K562 (cell line): ENCODE measurements around the gene ZNF273. TPM values are rescaled to one million over a fixed set of nuclear protein-coding genes. Genes with fewer than 3 reads are reported as not detected.

Experiments used
- ATAC-seq: fragments of 200-7000 bp; cut with Tn5 transposase; 3 replicates; pipeline ENCODE4 v1.9.1; 2020; ENCODE audit warnings: moderate library complexity
- BruUV-seq: library from RNA; stranded (reverse); fragments of 400-500 nt; replicated peaks from 2 replicates; lab custom pipeline; 2021; lab: Mats Ljungman, UMichigan
- CTCF ChIA-PET: fragments of 300-600 bp; formaldehyde crosslinking; extraction: SDS; loops from one replicate; lab custom pipeline; 2021; ENCODE audit warnings: low intra/inter-chr PET ratio; lab: Yijun Ruan, JAX
- POLR2A ChIA-PET: fragments of 300-600, 350-650 bp; sonication (Branson Sonifier 250); formaldehyde crosslinking; extraction: SDS; loops from one replicate; lab custom pipeline; 2021; ENCODE audit warnings: antibody characterized with exemption, inconsistent platforms; lab: Yijun Ruan, JAX
- DNase-seq, 4 experiments: peaks; one replicate each; pipeline versions ENCODE4 v3.0.0 to v3.0.0-alpha.2; 2011 to 2018; ENCODE audit warnings: low spot score in 3 of 4, mixed read lengths in 3 of 4; ENCODE audit errors: extremely low read depth in 1 of 4
- FAIRE-seq: peaks from 2 replicates; lab custom pipeline; 2011; peaks lifted over from hg19 to GRCh38; lab: Jason Lieb, UNC
- H2AFZ ChIP-seq: 2 replicates; pipeline ENCODE4 v1.6.0; 2011; ENCODE audit warnings: low read depth, low read length, control low read depth, inconsistent platforms
- H3K27ac ChIP-seq: fragments of 200-600 bp; 3 replicates; pipeline ENCODE4 v1.8.0; 2011; ENCODE audit warnings: low read depth, mild to moderate bottlenecking, control low read depth, inconsistent platforms, low read length, moderate library complexity, mixed read lengths; ENCODE audit errors: extremely low read depth
- H3K27me3 ChIP-seq, 2 experiments: fragments of 300-600 bp in 1 of 2; 2 replicates in 1 of 2; 3 replicates in 1 of 2; pipeline versions ENCODE4 v1.6.0 to v1.8.0; 2011; ENCODE audit warnings: inconsistent platforms in 2 of 2, low read length in 2 of 2, mild to moderate bottlenecking in 1 of 2, mixed read lengths in 1 of 2, moderate library complexity in 1 of 2; ENCODE audit not compliant: control insufficient read depth in 2 of 2, insufficient read depth in 2 of 2
- H3K36me3 ChIP-seq: fragments of 300-600 bp; 3 replicates; pipeline ENCODE4 v1.8.0; 2011; ENCODE audit warnings: mild to moderate bottlenecking, low read length, inconsistent platforms; ENCODE audit not compliant: control insufficient read depth, insufficient read depth
- H3K4me1 ChIP-seq, 2 experiments: fragments of 200-600 bp in 1 of 2; replicated peaks in 1 of 2; 2 replicates in 1 of 2; 3 replicates in 1 of 2; pipeline versions ENCODE4 v1.5.1 to v1.8.0; 2011; ENCODE audit warnings: inconsistent platforms in 2 of 2, low read length in 2 of 2, mild to moderate bottlenecking in 1 of 2, mixed read lengths in 1 of 2, moderate library complexity in 1 of 2; ENCODE audit not compliant: control insufficient read depth in 2 of 2, insufficient read depth in 2 of 2
- H3K4me2 ChIP-seq: 2 replicates; pipeline ENCODE4 v1.6.1; 2011; ENCODE audit warnings: low read length, control low read depth, inconsistent platforms, mixed read lengths; ENCODE audit not compliant: insufficient read depth
- H3K4me3 ChIP-seq: fragments of 200-600 bp; sonication (generic), shearing (Covaris generic); 2 replicates; pipeline ENCODE4 v1.5.1; 2016; ENCODE audit warnings: control low read depth, inconsistent platforms
- H3K79me2 ChIP-seq: fragments of 200-600 bp; 3 replicates; pipeline ENCODE4 v1.8.0; 2011; ENCODE audit warnings: low read length, inconsistent platforms; ENCODE audit not compliant: control insufficient read depth, insufficient read depth
- H3K9ac ChIP-seq, 2 experiments: 2 replicates each; pipeline versions ENCODE4 v1.6.0 to v1.6.1; 2011; ENCODE audit warnings: low read depth in 2 of 2, low read length in 2 of 2, control low read depth in 1 of 2, inconsistent platforms in 1 of 2, mild to moderate bottlenecking in 1 of 2, mixed read lengths in 1 of 2; ENCODE audit not compliant: insufficient read depth in 1 of 2
- H3K9me1 ChIP-seq: one replicate; pipeline ENCODE4 v1.6.0; 2011; ENCODE audit warnings: inconsistent platforms, mild to moderate bottlenecking, low read length, moderate library complexity; ENCODE audit not compliant: control insufficient read depth, insufficient read depth
- H3K9me3 ChIP-seq: replicated peaks from 2 replicates; pipeline ENCODE4 v1.5.1; 2011; ENCODE audit warnings: low read depth, low read length, inconsistent platforms; ENCODE audit not compliant: control insufficient read depth, insufficient read depth
- H4K20me1 ChIP-seq: replicated peaks from 2 replicates; pipeline ENCODE4 v1.6.1; 2011; ENCODE audit warnings: low read length, inconsistent platforms, mixed read lengths; ENCODE audit not compliant: control insufficient read depth, insufficient read depth
- CBFA2T3 ChIP-seq: fragments of 450-650 bp; IDR thresholded peaks from 2 replicates; pipeline ENCODE4 v1.6.1; 2017
- ELF2 ChIP-seq: fragments of 250-450 bp; sonication (Bioruptor Pico); IDR thresholded peaks from 2 replicates; pipeline ENCODE4 v1.5.0; 2021; ENCODE audit warnings: mild to moderate bottlenecking
- KAT2B ChIP-seq: IDR thresholded peaks from one replicate; pipeline ENCODE4 v1.6.1; 2012; ENCODE audit warnings: low read depth, mild to moderate bottlenecking, control low read depth, inconsistent platforms, low read length, moderate library complexity
- KLF1 ChIP-seq: fragments of 450-650 bp; IDR thresholded peaks from 2 replicates; pipeline ENCODE4 v1.6.1; 2016; ENCODE audit warnings: missing genetic modification characterization, missing compliant biosample characterization
- MTA2 ChIP-seq: fragments of 450-650 bp; IDR thresholded peaks from 2 replicates; pipeline ENCODE4 v1.6.1; 2016; ENCODE audit warnings: low read depth
- SETDB1 ChIP-seq: IDR thresholded peaks from one replicate; pipeline ENCODE4 v1.6.1; 2012; ENCODE audit warnings: low read length, control low read depth, inconsistent platforms
- ZFPM2 ChIP-seq: fragments of 250-450 bp; sonication (Bioruptor Pico); IDR thresholded peaks from 2 replicates; pipeline ENCODE4 v1.5.1; 2022; ENCODE audit warnings: mild to moderate bottlenecking
- ZNF143 ChIP-seq: sonication (generic); formaldehyde crosslinking; IDR thresholded peaks from 2 replicates; pipeline ENCODE4 v1.9.0; 2022; ENCODE audit warnings: mild to moderate bottlenecking, missing genetic modification reagents
- ZNF780A ChIP-seq: fragments of 250-450 bp; sonication (Bioruptor Pico); IDR thresholded peaks from 2 replicates; pipeline ENCODE4 v1.5.0; 2021; ENCODE audit warnings: mild to moderate bottlenecking
- WGBS: fragments of 100-300 bp; shearing (Covaris generic); methylation state at CpG from one replicate; pipeline ENCODE4 v1.1.6; 2016; ENCODE audit warnings: low coverage, mixed read lengths; ENCODE audit not compliant: insufficient coverage; ENCODE audit errors: missing lambda C conversion rate; 5-methylcytosine and 5-hydroxymethylcytosine counted together
- in situ Hi-C: fragments of 300-500 bp; cut with MboI; formaldehyde crosslinking; loops from 4 replicates; pipeline ENCODE4 v1.15.0; 2018; ENCODE audit warnings: inconsistent platforms, mixed read lengths
- intact Hi-C: fragments of 100-400 bp; cut with micrococcal nuclease; formaldehyde crosslinking; loops from 2 replicates; pipeline ENCODE4 v1.14.2; 2022
- polyA plus RNA-seq, 8 experiments: library from polyadenylated mRNA; depleted of rRNA in 4 of 8; stranded (reverse) in 5 of 8; unstranded in 3 of 8; fragments of >200 nt; fragmentation: Nextera tagmentation in 2 of 8; fragmentation: Illumina TruSeq in 1 of 8; extraction: Ambion mirVana in 2 of 8; extraction: Trizol in 1 of 8; gene quantifications; 2 replicates each; pipeline versions ENCODE4 v1.2.1 to v1.2.3, GENCODE V29; 2011 to 2014; ENCODE audit warnings: inconsistent platforms in 1 of 8, missing spikeins in 1 of 8
- total RNA-seq, 7 experiments: library from RNA; depleted of rRNA in 6 of 7; stranded (reverse); fragments of >200 nt in 6 of 7; fragmentation: Illumina TruSeq in 2 of 7; extraction: Trizol in 2 of 7; gene quantifications; 2 replicates each; pipeline versions ENCODE4 v1.2.1 to v1.2.3, GENCODE V29; 2011 to 2021; ENCODE audit warnings: low replicate concordance in 1 of 7
- TF ChIP-seq, protein P1 (sequence below): fragments of 250-450 bp; sonication (Bioruptor Pico); IDR thresholded peaks from 2 replicates; pipeline ENCODE4 v1.6.1; 2021; ENCODE audit warnings: mild to moderate bottlenecking
- TF ChIP-seq, protein P2 (sequence below): fragments of 250-450 bp; sonication (Bioruptor Pico); IDR thresholded peaks from 2 replicates; pipeline ENCODE4 v1.4.0; 2020; ENCODE audit warnings: mild to moderate bottlenecking, moderate library complexity

Gene ZNF273
- total and polyA plus RNA-seq, 9 of the 15 experiments (the other 6 are each of a cell fraction or from before 2014, with no cell fraction given): 13.3 to 37.0 (median 20.7) TPM

DNA sequence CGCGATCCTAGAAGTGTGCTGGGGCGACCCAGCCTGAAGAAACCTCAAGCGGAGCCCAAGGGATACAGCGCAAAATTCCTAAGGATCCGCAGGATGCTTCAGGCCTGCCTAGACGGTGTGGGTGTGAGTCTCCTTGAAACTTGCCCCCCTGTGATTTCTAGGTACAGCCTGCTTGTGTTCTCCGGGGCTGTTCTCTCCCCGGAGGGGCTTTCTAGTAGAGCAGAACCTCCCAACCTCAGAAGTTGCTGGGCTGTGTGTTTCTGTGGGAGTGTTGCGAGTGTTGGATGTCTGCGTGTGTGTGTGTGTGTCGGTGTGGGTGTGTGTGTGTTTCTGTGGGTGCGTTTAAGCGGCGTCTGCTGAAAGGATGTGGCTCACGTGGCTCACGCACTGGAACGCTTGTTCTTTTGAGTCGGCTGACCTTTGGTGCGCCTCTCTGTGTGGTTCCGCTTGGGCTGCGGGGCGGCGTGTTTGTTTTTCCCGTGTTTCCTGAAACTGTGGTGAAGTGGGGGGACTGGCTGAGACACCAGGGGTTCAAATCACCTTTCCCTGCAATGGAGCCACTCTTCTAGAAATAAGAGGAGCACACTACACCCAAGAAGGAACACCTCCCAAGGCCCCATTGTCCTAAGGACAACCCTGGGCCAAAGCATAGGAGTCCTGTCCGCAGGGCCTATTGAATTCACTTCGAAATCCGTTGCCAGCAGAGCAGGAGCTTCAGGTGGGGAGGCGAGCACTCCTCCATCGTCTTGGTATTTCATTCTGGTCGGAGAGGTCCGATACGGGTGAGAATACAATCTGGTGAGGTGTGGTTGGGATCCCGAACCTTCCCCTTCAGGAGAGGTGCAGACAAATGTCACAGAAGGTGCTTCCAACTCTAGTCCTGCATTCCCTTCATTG is 25.1 kb upstream of the ZNF273 start:
- peaks cover 0 to 10% of the 10 kb centered on the region in 2 experiments; a peak in 1 of 5 replicates for H3K4me1 ChIP-seq
- ChIA-PET CTCF (no interaction called here), POLR2A (no interaction called here)
- H3K27ac ChIP-seq: no peak overlapping the region
- H3K27me3 ChIP-seq: no peaks in the 10 kb centered on the region; a peak in 2 of 5 replicates
- peaks cover 31% of the 10 kb centered on the region for H3K9me3 ChIP-seq
- DNase-seq: peak in 1 of 4 experiments; percentile 2
- H3K9me1 ChIP-seq: no peaks in the 10 kb centered on the region
- H3K79me2 ChIP-seq: no peaks in the 10 kb centered on the region
- no TSS peak for BruUV-seq
- no peaks in the 10 kb centered on the region for H4K20me1 ChIP-seq
- H3K9ac ChIP-seq: no peak overlapping the region
- in situ Hi-C loops (no loop called here), intact Hi-C loops (no loop called here)
- no peak overlapping the region for H3K4me2 ChIP-seq
- ATAC-seq: no peak
- no peak overlapping the region for H2AFZ ChIP-seq
- H3K4me3 ChIP-seq: no peak overlapping the region
- 57% methylated on average over 33 of the region's 34 CpGs for WGBS
- TF ChIP-seq ZNF143 (CRISPR knock-in tag) (no peak), KAT2B (no peak), SETDB1 (no peak), ELF2 (no peak), KLF1 (no peak), ZFPM2 (CRISPR knock-in tag) (no peak), CBFA2T3 (no peak), MTA2 (no peak), ZNF780A (CRISPR knock-in tag) (no peak)
- TF ChIP-seq, protein P1, sequence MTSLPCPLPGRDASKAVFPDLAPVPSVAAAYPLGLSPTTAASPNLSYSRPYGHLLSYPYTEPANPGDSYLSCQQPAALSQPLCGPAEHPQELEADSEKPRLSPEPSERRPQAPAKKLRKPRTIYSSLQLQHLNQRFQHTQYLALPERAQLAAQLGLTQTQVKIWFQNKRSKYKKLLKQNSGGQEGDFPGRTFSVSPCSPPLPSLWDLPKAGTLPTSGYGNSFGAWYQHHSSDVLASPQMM: no peak
- TF ChIP-seq, protein P2, sequence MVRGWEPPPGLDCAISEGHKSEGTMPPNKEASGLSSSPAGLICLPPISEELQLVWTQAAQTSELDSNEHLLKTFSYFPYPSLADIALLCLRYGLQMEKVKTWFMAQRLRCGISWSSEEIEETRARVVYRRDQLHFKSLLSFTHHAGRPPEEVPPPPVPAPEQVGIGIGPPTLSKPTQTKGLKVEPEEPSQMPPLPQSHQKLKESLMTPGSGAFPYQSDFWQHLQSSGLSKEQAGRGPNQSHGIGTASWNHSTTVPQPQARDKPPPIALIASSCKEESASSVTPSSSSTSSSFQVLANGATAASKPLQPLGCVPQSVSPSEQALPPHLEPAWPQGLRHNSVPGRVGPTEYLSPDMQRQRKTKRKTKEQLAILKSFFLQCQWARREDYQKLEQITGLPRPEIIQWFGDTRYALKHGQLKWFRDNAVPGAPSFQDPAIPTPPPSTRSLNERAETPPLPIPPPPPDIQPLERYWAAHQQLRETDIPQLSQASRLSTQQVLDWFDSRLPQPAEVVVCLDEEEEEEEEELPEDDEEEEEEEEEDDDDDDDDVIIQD: no peak
- no peaks in the 10 kb centered on the region for H3K36me3 ChIP-seq
- no peak for FAIRE-seq
